IMR-90 (cell line): Measurements from ENCODE around the gene PACSIN2. TPM values are rescaled to one million over a fixed set of nuclear protein-coding genes. Genes with fewer than 3 reads are reported as not detected.

Experiments used
- ATAC-seq: fragments of 200-7000 bp; cut with Tn5 transposase; 2 replicates; pipeline ENCODE4 v1.9.1; 2020; ENCODE audit warnings: low read depth, mild to moderate bottlenecking, moderate library complexity
- BruUV-seq: library from RNA; stranded (reverse); fragments of 400-500 nt; replicated peaks from 2 replicates; lab custom pipeline; 2021; lab: Mats Ljungman, UMichigan
- CTCF ChIA-PET: fragments of 300-600 bp; formaldehyde crosslinking; extraction: SDS; loops from one replicate; lab custom pipeline; 2021; ENCODE audit warnings: antibody characterized with exemption; lab: Yijun Ruan, JAX
- POLR2A ChIA-PET: fragments of 300-600 bp; sonication (Branson Sonifier 250); formaldehyde crosslinking; loops from one replicate; lab custom pipeline; 2022; ENCODE audit warnings: antibody characterized with exemption; ENCODE audit not compliant: unreplicated experiment; lab: Charles Lee
- DNase-seq: peaks from one replicate; pipeline ENCODE4 v3.0.0; 2013
- H2AFZ ChIP-seq: replicated peaks from 2 replicates; pipeline ENCODE3; 2013; ENCODE audit warnings: low read length, mild to moderate bottlenecking; ENCODE audit not compliant: poor library complexity
- H2AK5ac ChIP-seq: 2 replicates; pipeline ENCODE4 v1.6.1; 2013; ENCODE audit warnings: low read depth, low read length, inconsistent platforms
- H2AK9ac ChIP-seq: replicated peaks from 2 replicates; pipeline ENCODE3; 2013; ENCODE audit warnings: mild to moderate bottlenecking, low read depth, low read length, moderate library complexity; ENCODE audit not compliant: poor library complexity
- H2BK120ac ChIP-seq: 2 replicates; pipeline ENCODE4 v1.6.1; 2013; ENCODE audit warnings: low read depth, low read length, inconsistent platforms
- H2BK15ac ChIP-seq: 3 replicates; pipeline ENCODE4 v1.6.1; 2013; ENCODE audit warnings: low read depth, low read length, inconsistent platforms
- H2BK20ac ChIP-seq: 2 replicates; pipeline ENCODE4 v1.6.1; 2013; ENCODE audit warnings: low read depth, mild to moderate bottlenecking, inconsistent platforms, low read length, moderate library complexity
- H2BK5ac ChIP-seq: 2 replicates; pipeline ENCODE4 v1.6.1; 2013; ENCODE audit warnings: mild to moderate bottlenecking, low read depth, low read length, inconsistent platforms; ENCODE audit not compliant: poor library complexity, severe bottlenecking
- H3K14ac ChIP-seq: replicated peaks from 2 replicates; pipeline ENCODE4 v1.6.1; 2013; ENCODE audit warnings: low read depth, low read length, inconsistent platforms
- H3K18ac ChIP-seq: 2 replicates; pipeline ENCODE4 v1.6.1; 2013; ENCODE audit warnings: low read depth, low read length, control low read depth
- H3K23ac ChIP-seq: 2 replicates; pipeline ENCODE4 v1.6.1; 2013; ENCODE audit warnings: low read depth, low read length, inconsistent platforms
- H3K27ac ChIP-seq: 2 replicates; pipeline ENCODE4 v1.5.1; 2013; ENCODE audit warnings: mild to moderate bottlenecking, control low read depth, low read length; ENCODE audit not compliant: insufficient read depth
- H3K27me3 ChIP-seq: 2 replicates; pipeline ENCODE4 v1.6.1; 2013; ENCODE audit warnings: low read length; ENCODE audit not compliant: control insufficient read depth, insufficient read depth
- H3K36me3 ChIP-seq: 2 replicates; pipeline ENCODE4 v1.6.1; 2013; ENCODE audit warnings: low read length, mixed read lengths; ENCODE audit not compliant: control insufficient read depth, insufficient read depth
- H3K4ac ChIP-seq: 2 replicates; pipeline ENCODE4 v1.6.1; 2013; ENCODE audit warnings: low read depth, low read length, inconsistent platforms
- H3K4me1 ChIP-seq: 2 replicates; pipeline ENCODE4 v1.6.1; 2013; ENCODE audit warnings: low read length, mixed read lengths; ENCODE audit not compliant: control insufficient read depth, insufficient read depth
- H3K4me2 ChIP-seq: 2 replicates; pipeline ENCODE4 v1.6.1; 2013; ENCODE audit warnings: low read depth, mild to moderate bottlenecking, control low read depth, low read length, moderate library complexity
- H3K4me3 ChIP-seq: 2 replicates; pipeline ENCODE4 v1.5.1; 2013; ENCODE audit warnings: low read depth, mild to moderate bottlenecking, control low read depth, low read length, moderate library complexity; ENCODE audit not compliant: insufficient read depth
- H3K56ac ChIP-seq: 2 replicates; pipeline ENCODE4 v1.6.1; 2013; ENCODE audit warnings: low read length, inconsistent platforms; ENCODE audit not compliant: insufficient read depth; ENCODE audit errors: extremely low read depth
- H3K79me1 ChIP-seq, 2 experiments: 2 replicates each; pipeline ENCODE4 v1.6.1; 2013; ENCODE audit warnings: low read length in 2 of 2, inconsistent platforms in 1 of 2, low read depth in 1 of 2
- H3K9ac ChIP-seq: 2 replicates; pipeline ENCODE4 v1.6.1; 2013; ENCODE audit warnings: low read depth, low read length, control low read depth
- H3K9me1 ChIP-seq: 2 replicates; pipeline ENCODE4 v1.6.1; 2013; ENCODE audit warnings: low read length, inconsistent platforms; ENCODE audit not compliant: insufficient read depth
- H3K9me3 ChIP-seq: 2 replicates; pipeline ENCODE4 v1.6.1; 2013; ENCODE audit warnings: low read length; ENCODE audit not compliant: control insufficient read depth, insufficient read depth
- H4K20me1 ChIP-seq: 2 replicates; pipeline ENCODE4 v1.6.1; 2013; ENCODE audit warnings: low read length, inconsistent platforms; ENCODE audit not compliant: insufficient read depth
- H4K5ac ChIP-seq: 2 replicates; pipeline ENCODE4 v1.6.1; 2013; ENCODE audit warnings: mild to moderate bottlenecking, low read depth, low read length, control low read depth
- H4K8ac ChIP-seq, 2 experiments: 2 replicates each; pipeline ENCODE4 v1.6.1; 2013; ENCODE audit warnings: low read depth in 2 of 2, low read length in 2 of 2, control low read depth in 1 of 2, inconsistent platforms in 1 of 2
- H4K91ac ChIP-seq: 2 replicates; pipeline ENCODE4 v1.6.1; 2013; ENCODE audit warnings: low read depth, low read length, inconsistent platforms; ENCODE audit not compliant: insufficient read depth
- BHLHE40 ChIP-seq: fragments of 150-350 bp; IDR thresholded peaks from 2 replicates; pipeline ENCODE4 v1.6.1; 2016; ENCODE audit warnings: mild to moderate bottlenecking, low read depth, low read length
- FOS ChIP-seq: fragments of 150-350 bp; IDR thresholded peaks from 2 replicates; pipeline ENCODE4 v1.6.1; 2016; ENCODE audit warnings: low read depth, low read length
- WGBS, 2 experiments: methylation state at CpG; one replicate each; pipeline versions ENCODE4 v1.1.5 to v1.1.7; 2013; ENCODE audit warnings: missing lambda C conversion rate in 2 of 2; ENCODE audit not compliant: insufficient read length in 1 of 2; ENCODE audit errors: extremely low coverage in 2 of 2; 5-methylcytosine and 5-hydroxymethylcytosine counted together
- dilution Hi-C: fragments of 300-500 bp; cut with HindIII; formaldehyde crosslinking; loops from one replicate; pipeline ENCODE4 v1.14.3; 2018; ENCODE audit warnings: low sequenced_read_pairs; ENCODE audit not compliant: unreplicated experiment
- in situ Hi-C: fragments of 300-500 bp; cut with MboI; formaldehyde crosslinking; loops from 3 replicates; pipeline ENCODE4 v1.14.3; 2019; ENCODE audit warnings: low sequenced_read_pairs, inconsistent platforms, mixed read lengths
- intact Hi-C: fragments of 100-400 bp; cut with micrococcal nuclease; formaldehyde crosslinking; loops from 2 replicates; pipeline ENCODE4 v1.10.0; 2022
- polyA plus RNA-seq, 3 experiments: library from polyadenylated mRNA; depleted of rRNA; stranded (reverse); fragments of >200 nt; gene quantifications; 2 replicates each; pipeline ENCODE4 v1.2.3, GENCODE V29; 2012; ENCODE audit warnings: low replicate concordance in 1 of 3
- total RNA-seq: library from RNA; depleted of rRNA; stranded (reverse); fragments of >200 nt; gene quantifications from 2 replicates; pipeline ENCODE4 v1.2.3, GENCODE V29; 2012
- TF ChIP-seq, protein P1 (sequence below): fragments of 150-350 bp; IDR thresholded peaks from 2 replicates; pipeline ENCODE4 v1.6.1; 2017; ENCODE audit warnings: mild to moderate bottlenecking, antibody characterized with exemption, low read length, low read depth

The PACSIN2 gene
- total and polyA plus RNA-seq, 2 of the 4 experiments (the other 2 are of a cell fraction): 85.0 to 118 TPM

- in situ Hi-C loops (no loop called here), dilution Hi-C loops (no loop called here), intact Hi-C loops (no loop called here)
- BruUV-seq: no TSS peak
- peaks cover 37% of the 10 kb centered on the region for H3K9me1 ChIP-seq
- H3K4me1 ChIP-seq: peaks cover 47% of the 10 kb centered on the region
- no peaks in the 10 kb centered on the region for H3K36me3 ChIP-seq
- H3K4ac ChIP-seq: peak overlapping the region; percentile 91
- peak overlapping the region; percentile 84; the same call in 2 of the 3 replicates for H2BK15ac ChIP-seq
- peak overlapping the region; percentile 43; the same call in 1 of the 2 replicates for H4K5ac ChIP-seq
- peaks cover 26 to 88% of the 10 kb centered on the region in 2 experiments for H3K79me1 ChIP-seq
- no peaks in the 10 kb centered on the region for H3K9me3 ChIP-seq
- H4K8ac ChIP-seq: peak overlapping the region; percentile 21 to 96; a peak in 3 of 4 replicates
- H2AFZ ChIP-seq: peak overlapping the region; percentile 4
- peak overlapping the region; percentile 97 for H2BK120ac ChIP-seq
- H3K9ac ChIP-seq: peak overlapping the region; percentile 31; the same call in 1 of the 2 replicates
- peak overlapping the region; percentile 87 for H3K14ac ChIP-seq
- peak overlapping the region; percentile 68 for H3K18ac ChIP-seq
- peak; percentile 67 for ATAC-seq
- H3K4me2 ChIP-seq: peak overlapping the region; percentile 54
- ChIA-PET CTCF (no interaction called here), POLR2A (interaction anchor here (0.9 kb wide), 1 partner anchor 12 kb away, joined by 4 read pairs; the partner anchor contains the start of gene PACSIN2)
- H2AK5ac ChIP-seq: peak overlapping the region; percentile 96
- no peaks in the 10 kb centered on the region for H3K27me3 ChIP-seq
- H3K56ac ChIP-seq: peak overlapping the region; percentile 72; the same call in 1 of the 2 replicates
- peak overlapping the region; percentile 59 for H2AK9ac ChIP-seq
- TF ChIP-seq FOS (peak; percentile 75), BHLHE40 (peak; percentile 12; the same call in 1 of the 2 replicates)
- TF ChIP-seq, protein P1, sequence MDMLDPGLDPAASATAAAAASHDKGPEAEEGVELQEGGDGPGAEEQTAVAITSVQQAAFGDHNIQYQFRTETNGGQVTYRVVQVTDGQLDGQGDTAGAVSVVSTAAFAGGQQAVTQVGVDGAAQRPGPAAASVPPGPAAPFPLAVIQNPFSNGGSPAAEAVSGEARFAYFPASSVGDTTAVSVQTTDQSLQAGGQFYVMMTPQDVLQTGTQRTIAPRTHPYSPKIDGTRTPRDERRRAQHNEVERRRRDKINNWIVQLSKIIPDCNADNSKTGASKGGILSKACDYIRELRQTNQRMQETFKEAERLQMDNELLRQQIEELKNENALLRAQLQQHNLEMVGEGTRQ: no peak
- peak overlapping the region; percentile 90 for H4K91ac ChIP-seq
- DNase-seq: peak; percentile 91
- peak overlapping the region; percentile 91 for H2BK20ac ChIP-seq
- H3K23ac ChIP-seq: peak overlapping the region; percentile 95
- H3K4me3 ChIP-seq: no peak overlapping the region
- peak overlapping the region; percentile 98 for H2BK5ac ChIP-seq
- WGBS, 2 experiments: no CpG with 5 or more reads among the region's 5 CpGs
- H4K20me1 ChIP-seq: peaks cover 22% of the 10 kb centered on the region
- H3K27ac ChIP-seq: peak overlapping the region; percentile 81
These were observed 12.8 kb downstream of the PACSIN2 start for GRCh38 chr22:43002202-43002586.
